ENCODE data around the gene IGFL4. TPM values are rescaled to one million over a fixed set of nuclear protein-coding genes. Genes with fewer than 3 reads are reported as not detected.

Gene IGFL4
- total and polyA plus RNA-seq, 2 of the 8 experiments (the other 6 are each of a cell fraction or from before 2014, with no cell fraction given) = 0.05 to 0.11 TPM

- no peak for TF ChIP-seq CHD7 (IDR thresholded peaks at IDR 0.05; ENCODE audit: insufficient replicate concordance, low read length)
- no peak for TF ChIP-seq SP4 (IDR thresholded peaks at IDR 0.05; ENCODE audit: low read length)
Observed at GRCh38 chr19:46035546-46035945, 5.3 kb downstream of the IGFL4 start (continued).
